HG02973 (cell line): ENCODE measurements around the gene RIMBP2.

Experiments
- ATAC-seq: cut with Tn5 transposase; IDR thresholded peaks from one replicate; pipeline ENCODE4 v1.9.1; 2021; ENCODE audit warnings: moderate library complexity; ENCODE audit not compliant: unreplicated experiment

The RIMBP2 gene

DNA sequence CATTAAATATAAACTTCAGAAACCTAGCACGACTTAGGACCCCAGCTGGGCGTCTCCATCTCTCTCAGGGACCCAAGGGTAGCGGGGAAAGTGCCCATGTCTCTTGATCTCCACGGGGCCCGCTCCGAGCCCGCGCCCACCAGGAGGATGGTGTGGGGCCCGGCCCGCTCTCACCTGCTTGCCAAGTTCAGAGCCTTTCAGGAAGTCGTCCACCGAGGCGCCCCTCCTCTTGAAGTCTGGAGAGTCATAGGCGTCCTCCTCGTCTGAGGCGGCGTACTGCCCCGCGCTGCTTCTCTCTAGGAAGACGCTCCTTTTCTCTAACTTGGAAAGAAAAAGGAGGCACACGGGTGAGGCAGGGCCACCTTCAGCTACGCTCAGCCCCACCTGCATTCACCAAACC lies 281.5 kb downstream of the RIMBP2 start:
- ATAC-seq = no peak

DNA sequence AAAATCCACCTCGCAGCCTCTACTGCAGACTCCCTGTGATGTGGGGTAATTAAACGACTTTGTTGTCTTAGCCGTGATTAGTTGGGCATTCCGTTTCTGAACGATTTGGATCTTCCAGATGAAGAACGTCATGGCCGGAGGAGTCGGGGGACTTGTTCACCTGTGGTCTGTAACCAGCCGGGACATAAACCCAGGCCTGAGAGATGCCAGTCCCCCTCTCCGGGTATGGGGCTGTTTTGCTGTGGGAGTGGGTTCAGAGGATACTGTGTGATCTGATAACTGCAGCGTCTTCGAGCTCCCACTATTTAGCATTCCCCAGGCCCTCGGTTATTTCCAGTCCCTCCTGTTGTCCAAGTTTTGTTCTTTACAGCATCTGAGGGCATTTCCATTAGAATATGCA lies 282.3 kb downstream of the RIMBP2 start:
- ATAC-seq = no peak

DNA sequence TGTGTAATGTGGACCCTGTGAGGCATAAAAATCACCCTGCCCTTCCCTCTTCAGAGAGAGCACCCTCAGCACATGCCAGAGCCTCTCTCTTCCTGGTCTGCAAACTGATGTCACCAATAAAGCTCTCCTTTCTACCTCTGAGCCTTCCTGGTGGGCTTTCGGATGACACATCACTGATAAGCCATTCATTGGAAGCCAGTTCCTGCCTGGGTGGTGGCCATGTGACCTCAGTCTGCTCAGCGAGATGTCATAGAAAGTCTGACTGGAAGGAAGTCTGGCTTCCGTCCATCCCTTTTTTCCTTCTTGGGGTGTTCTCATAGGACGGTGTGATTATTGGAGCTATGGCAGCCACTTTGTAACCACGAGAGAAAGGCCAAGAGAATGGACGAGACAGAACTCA lies 282.7 kb downstream of the RIMBP2 start:
- ATAC-seq = no peak

DNA sequence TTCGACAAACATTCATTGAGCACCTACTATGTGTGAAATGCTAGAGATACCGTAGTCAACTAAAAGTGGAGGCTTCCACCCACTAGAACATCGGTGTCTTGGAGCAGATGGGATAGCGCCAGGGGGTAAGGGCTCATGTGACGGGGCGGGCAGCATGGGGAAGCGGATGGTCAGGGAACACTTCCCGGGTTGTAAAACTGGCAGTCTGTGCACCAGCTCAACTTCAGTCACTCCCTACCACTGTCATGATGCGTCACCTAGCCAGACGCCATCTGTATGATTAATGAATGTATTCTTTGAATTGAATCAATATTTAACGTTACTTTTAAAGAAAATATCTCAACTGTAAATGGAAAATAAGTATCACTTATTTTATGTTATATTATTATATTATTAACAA lies 284.9 kb downstream of the RIMBP2 start:
- ATAC-seq = no peak

DNA sequence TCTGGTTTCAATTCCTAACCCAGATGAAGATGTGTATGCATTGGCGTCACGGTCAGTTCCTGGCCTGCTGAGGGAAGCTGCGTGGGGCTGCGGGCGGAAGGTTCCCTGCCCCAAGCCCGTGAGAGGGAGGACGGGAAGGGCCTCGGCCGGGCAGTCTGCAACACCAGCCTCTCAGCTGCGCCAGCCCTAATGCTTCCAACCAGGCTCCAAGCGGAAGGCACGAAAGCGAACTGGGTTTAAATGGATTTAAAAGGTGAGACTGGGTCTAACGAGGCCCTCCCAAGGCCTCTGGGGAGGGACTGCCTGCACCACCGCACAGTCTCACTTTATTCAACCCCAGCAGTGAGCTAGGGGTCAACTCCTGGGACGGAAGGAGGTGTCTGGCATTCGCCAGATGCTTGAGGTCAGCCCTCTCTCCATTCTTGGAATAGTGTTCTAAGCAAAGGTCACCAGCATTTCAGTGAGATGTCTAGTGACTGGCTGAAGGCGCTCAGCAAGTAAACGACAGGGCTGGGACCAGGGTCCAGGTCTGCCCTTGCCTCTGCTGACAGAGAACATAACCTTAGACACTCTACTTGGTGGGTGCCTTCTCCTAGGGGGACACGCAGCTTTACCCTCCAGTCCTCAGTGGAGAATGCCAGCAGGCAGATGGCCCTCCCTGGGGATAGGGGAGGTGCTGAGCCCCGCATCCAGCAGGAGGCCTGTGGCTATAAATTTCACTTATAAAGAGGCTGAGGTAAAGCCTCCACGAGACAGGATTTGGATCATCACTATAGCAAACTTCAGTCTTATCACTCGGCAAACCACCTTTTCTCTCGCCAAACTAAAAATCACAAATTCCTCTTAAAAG lies 286.2 kb downstream of the RIMBP2 start:
- no peak for ATAC-seq

DNA sequence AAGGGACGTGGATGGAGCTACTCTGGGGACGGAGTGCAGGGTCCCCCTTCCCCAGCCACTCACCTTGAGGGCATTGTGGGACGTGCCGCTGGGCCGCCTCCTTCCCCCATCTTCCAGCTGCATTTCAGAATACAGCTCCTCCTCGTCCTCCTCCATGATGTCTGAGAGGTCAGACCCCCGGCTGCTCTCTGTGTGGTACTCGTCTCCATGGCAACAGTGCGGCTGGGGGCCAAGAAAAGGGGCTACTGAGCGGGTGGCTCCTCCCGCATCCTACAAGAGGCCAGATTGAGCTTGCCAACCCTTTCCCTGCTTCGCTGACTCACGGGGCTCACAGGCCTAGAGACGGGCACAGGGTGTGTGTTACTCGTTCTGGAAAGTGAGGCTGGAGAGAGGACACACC lies 288.0 kb downstream of the RIMBP2 start:
- no peak for ATAC-seq

DNA sequence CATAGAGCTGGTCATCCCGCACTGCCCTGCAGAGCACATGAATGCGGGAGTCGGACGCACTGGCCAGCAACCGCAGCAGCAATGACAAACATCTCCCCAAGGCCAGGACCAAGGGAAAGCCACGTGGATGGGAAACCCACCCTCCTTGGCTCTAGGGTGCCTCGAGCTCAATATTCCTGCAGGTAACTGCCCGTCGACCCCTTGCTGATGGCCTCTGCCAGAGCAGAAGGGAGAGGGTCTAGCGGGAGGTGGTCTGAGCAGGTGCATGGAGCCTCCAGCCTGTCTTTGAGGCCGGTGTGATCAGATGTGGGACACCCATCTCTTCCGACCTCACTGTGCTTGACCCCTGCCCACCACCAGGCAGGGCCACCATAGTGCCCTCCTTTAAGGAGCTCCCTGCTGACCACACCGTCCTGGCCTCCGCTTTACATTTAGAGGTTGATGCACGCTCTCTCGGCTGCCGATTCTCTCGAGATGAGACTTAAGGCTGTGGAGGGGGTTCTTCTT lies 288.7 kb downstream of the RIMBP2 start:
- no peak for ATAC-seq

DNA sequence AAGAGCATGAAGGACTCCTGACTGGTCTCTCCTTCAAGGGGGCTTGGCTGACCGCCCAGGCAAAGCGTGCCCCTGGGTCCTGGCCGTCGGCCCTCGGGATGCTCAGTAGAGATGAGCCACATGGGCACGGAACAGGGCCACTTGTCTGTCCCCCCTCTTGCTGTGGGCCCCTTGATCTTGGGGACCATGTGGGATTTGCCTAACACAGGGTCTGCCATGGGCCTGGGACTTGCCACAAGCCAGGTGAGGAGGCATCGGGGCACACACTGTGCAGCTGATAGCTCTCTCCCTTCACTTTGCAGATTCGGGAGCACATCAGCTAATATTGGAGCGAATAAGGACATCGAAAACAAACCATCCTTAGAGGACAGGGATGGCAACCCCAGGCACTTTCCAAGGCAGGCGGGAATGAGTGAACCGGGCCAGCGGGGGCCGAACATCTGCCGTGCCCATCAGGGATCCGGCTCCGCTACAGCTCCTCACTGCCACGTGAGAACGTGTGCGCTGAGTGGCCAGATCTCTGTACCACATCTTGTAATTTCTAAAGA lies 290.3 kb downstream of the RIMBP2 start:
- ATAC-seq = no peak

DNA sequence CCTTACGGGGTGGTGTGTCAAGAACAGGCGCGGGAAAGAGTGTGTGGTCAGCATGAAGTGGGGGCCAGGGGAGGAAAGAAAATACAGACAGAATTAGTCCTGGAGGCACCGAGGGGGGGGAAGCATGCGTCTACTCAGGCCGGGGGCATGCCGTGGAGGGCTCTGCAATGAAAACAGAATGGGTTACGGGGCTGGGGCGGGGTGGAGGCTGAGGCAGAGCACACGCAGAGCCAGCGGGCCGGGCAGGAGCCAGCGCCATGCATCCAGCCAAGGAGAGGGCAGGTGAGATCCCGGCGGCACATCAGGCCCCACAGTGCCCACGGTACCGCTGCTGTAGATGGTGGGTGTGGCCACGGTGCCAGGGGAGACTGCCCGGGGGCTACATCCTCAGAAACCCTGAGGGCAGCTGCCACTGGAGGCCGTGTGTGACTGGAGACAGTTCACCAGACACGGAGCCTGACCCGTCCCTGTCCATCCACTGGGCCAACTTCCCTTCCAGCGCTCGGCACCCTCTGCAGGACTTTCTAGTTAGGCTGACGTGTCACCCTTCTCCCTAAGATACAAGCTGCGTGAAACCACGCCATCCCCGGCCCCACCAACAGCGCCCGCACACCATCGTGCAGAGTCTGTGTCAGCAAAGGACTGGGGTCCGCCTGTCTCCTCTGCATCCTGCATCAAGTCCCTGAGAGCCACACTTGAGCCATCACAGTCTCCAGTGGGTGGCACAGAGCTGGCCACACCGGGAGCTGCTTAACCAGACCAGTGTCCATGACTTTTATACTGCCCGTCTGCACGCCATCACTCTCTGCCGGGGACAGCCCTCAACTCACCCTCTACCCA lies 291.0 kb downstream of the RIMBP2 start:
- no peak for ATAC-seq

DNA sequence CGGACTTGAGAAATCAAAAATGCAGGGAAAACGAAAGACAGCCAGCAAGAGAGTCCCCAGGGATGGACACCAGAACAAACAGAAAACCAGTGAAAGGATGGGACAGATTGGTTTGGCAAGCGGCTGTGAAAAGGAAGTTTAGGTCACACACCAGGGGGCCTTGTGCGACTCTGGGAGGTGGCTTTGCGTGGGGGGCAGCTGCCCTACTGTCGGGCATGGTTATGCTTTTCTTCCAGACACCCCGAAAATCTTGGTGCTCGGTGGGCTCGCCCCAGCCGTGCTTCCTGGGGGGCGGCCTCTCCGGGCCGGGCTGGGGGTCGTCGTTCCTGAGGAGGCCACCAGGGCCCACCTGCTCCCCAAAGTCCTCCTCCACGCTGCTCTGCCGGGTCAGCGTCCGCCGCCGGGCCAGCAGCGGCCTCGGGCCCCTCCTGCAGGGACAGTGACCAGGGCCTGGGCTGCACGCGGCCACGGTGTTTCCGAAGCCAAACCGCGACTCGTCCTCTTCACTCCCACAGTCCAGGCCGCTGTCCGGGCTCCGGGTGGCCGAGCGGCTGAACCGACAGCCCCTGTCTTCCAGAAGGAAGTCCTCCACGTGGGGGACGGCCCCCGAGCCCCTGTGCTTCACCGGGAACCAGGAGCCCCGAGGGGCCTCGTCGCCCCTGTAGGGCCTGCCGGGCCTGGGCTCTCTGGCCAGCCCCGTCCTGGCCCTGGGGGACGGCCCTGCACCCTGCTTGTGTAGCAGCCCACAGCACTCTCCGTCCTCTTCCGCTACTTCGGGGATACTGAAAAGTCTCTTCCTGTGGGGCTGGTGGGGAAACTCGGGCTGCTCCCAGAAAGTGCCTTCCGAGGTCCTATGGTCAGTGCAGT lies 291.9 kb downstream of the RIMBP2 start:
- no peak for ATAC-seq

DNA sequence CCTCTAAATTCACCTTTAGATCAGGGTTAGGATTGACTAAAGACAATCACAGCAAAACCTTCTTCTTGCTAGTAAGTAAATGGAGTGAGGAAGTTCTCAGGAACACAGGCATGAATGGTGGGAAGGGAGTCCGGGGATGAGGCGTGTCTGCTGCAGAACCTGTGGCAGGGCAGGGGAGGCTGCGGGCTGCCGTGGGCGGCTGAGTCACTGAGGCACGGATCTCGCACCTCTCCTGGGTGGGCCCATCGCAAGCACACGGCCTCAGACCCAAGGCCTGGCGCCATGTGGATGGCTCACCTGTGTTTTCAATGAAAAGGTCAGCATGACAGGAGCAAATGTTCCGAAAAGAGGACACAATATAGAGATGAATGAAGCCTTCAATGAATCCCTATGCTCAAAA lies 293.0 kb downstream of the RIMBP2 start:
- ATAC-seq = no peak

DNA sequence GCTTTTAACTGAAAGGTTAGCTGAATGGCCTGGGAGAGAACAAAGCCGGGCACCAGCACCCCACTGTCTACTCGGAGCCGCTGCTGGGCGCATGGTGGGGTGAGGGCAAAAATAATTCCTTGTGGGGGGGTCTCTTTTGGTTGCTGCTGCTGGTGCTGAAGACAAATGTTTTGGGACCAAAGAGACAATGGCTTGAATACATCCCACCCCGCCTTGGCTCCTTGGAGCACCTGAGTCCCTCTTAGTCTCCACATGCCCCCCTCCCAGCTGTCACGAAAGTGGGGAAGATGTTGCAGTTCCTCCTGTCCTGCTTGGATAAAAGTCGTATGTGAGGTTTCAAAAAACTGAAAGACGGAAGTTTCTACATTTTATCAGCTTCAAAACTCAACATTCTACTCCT lies 293.4 kb downstream of the RIMBP2 start:
- no peak for ATAC-seq

DNA sequence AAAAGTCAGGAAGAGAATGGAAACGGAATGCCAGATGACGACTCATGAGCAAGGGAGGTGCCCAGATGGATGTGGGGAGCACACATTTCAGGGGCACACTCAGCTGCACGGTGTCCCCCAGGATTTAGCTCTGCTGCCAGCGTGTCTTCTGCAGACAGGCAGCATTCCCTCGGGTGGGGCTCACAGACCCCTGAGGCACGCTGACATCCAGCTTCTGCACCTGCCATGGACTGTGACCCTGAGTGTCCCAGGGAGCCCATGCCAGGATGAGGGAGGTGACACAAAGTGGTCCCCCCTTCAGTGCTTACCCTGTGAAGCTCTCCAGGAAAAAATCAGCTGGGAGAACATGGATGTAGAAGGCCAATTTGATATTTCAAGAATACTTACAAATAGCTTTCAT lies 294.2 kb downstream of the RIMBP2 start:
- no peak for ATAC-seq

DNA sequence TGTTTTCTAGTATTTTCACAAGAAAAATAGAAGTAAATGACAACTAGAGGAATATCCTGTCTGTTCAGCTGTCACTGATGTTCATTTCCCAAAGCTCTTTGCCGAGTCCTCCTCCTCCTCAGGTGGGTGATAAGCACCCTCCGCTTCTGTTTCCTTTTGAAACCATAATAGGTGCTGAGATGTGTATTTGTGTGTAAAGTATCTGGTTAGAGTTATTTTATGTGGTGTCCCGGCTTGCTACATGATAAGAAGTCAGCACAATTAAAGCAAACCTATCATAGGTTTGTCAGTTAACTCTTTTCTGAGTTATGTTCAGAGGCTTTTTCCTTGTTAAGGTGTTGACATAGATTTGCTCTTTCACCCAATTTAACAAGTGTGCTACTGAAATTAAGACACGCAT lies 296.0 kb downstream of the RIMBP2 start:
- no peak for ATAC-seq

DNA sequence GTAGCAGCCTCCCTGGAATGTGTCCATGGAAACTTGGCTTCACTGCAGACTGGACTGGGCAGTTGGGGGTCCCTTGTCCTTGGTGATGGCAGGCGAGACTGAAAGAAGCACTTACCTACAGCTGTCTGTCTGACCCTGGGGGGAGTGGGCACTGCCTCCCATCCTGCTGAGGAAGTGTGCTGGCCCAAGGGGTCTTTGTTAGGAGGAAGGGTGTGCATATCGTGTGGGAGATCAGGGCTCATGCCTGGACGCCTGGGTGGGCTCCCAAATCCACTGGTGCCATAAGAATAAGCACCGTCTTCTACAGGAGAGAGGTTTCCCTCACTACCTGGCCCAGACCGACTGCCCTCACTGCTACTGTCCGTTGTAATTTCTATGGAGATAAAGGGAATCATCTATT lies 297.0 kb downstream of the RIMBP2 start:
- ATAC-seq = no peak

DNA sequence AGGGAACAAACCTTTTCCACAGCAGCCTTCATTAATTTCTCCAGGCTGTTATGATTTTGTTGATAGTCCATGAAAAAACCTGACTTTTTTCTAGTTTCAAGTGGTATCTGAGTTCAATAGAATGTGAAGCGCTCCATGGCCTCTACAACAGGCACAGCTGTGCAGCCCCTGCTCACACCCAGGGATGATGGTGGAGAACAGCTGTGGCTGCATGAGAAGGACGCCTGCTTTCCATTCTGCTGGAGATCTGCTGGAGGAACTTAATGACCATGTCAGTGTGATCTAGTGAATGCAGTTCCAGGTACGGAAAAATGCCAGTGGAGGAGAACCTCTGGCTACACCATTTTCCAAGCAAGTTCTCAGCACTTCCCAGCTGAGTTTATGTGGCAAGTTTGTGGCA lies 297.8 kb downstream of the RIMBP2 start:
- ATAC-seq = no peak

DNA sequence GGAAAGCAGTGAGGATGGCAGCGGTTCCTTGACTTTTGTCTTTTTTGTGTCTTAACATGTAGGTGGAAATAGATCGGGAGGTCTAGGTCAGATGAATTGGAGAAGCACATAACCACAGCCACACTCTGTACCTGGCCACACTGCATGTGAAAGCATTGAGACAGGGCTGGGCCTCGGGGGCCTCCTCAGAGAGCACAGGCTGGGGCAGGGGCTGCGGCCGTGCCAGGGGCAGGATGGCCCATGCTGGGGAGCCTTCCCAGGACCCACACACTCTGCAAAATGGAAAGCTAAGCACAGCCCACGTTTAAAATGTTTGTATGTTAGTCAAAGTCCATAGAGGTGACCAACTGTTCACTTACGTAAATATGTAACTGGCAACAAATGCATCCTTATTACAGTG lies 301.7 kb downstream of the RIMBP2 start:
- no peak for ATAC-seq

DNA sequence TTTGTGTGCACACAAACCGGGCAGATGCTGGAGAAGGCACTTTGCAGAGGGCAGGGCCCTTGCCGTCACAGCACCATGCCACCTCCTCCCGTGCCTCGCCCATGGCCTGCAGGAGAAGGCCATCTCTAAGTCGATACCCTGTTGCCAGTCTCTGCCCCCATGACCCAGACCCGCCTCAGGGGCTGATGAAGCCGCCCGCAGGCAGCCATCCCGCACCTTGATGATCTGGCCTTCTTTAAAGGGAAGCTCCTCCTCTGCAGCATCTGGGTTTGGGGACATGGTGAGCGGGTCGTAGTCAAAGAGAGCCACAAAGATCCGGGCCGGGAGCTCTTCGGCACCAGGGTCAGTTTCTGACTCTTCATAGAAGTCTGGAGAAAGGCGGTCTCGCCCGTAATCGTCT lies 302.2 kb downstream of the RIMBP2 start:
- no peak for ATAC-seq

DNA sequence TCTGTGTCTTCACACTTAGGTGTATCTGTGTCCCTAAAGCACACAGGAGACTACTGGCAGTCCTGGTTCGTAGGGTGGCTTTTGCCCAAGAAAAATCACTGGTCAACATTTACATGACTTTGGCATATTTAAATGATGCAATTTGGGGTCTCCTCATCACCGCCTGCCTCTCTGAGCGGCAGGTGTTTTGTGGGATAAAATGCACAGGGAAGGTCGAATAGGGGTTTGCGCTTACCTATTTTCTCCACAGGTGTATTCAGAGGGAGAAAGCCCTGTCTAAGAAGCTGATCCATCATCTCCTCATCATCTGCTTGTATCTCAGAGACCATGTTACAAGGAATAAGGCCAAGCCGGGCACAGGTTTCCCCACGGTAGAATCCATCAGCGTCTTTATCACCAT lies 303.7 kb downstream of the RIMBP2 start:
- no peak for ATAC-seq

DNA sequence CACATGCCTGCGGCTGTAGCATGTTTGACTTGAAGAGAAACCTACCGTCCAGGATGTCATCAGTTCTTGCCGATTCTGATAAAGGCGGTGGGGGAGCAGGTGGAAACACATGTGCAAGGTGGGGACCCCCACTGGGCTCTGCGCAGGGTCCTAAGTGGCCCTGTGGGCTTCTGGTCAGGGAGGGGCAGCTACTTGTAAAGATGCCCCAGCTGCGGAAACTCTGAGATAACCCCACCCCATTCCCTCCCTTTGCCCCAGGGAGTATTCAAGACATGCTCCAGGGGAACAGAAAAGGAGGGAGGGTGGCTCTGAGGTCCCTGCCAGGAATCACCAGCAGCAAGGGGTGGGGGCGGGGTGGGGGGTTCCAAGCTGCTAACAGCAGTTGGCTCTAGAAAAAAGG lies 310.8 kb downstream of the RIMBP2 start:
- no peak for ATAC-seq

DNA sequence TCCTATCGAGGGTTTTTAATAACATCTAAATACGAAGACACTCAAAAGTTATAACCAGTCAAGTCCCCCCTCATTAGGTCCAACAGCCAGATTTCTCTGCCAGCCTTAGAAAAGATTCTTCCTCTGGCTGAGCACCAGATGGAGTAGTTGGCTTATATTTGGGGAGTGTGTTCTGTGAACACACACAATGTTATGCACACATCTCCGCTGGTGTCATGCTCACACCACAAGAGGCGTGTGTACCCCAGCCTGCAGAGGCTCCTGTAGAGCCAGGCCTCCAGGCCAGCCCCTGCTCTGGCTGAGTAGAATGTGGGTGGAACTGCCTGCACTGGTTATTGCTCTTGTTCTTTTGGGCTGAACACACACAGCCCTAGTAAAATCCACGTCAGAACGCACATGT lies 314.4 kb downstream of the RIMBP2 start:
- ATAC-seq = no peak
